Measurements from ENCODE around the gene SPEG. TPM values are rescaled to one million over a fixed set of nuclear protein-coding genes. Genes with fewer than 3 reads are reported as not detected.

Gene SPEG
- total and polyA plus RNA-seq, 2 of the 13 experiments (the other 11 are each of a cell fraction or from before 2014, with no cell fraction given) = 0.18 to 0.24 TPM

- TF ChIP-seq POLR2AphosphoS2 (IDR thresholded peaks at IDR 0.05; ENCODE audit: low read depth, low read length) = no peak
- TF ChIP-seq SALL1 (CRISPR knock-in tag; IDR thresholded peaks at IDR 0.05) = peak; percentile 86
- peak; percentile 87 for TF ChIP-seq KMT2A (CRISPR knock-in tag; IDR thresholded peaks at IDR 0.05)
- TF ChIP-seq KDM6A (CRISPR knock-in tag; IDR thresholded peaks at IDR 0.05; ENCODE audit: low read depth) = no peak
- TF ChIP-seq ZNF282 (IDR thresholded peaks at IDR 0.05; ENCODE audit: partially characterized antibody) = no peak
- no peak for TF ChIP-seq ZFP36L1 (CRISPR knock-in tag; IDR thresholded peaks at IDR 0.05)
- TF ChIP-seq, protein P1, sequence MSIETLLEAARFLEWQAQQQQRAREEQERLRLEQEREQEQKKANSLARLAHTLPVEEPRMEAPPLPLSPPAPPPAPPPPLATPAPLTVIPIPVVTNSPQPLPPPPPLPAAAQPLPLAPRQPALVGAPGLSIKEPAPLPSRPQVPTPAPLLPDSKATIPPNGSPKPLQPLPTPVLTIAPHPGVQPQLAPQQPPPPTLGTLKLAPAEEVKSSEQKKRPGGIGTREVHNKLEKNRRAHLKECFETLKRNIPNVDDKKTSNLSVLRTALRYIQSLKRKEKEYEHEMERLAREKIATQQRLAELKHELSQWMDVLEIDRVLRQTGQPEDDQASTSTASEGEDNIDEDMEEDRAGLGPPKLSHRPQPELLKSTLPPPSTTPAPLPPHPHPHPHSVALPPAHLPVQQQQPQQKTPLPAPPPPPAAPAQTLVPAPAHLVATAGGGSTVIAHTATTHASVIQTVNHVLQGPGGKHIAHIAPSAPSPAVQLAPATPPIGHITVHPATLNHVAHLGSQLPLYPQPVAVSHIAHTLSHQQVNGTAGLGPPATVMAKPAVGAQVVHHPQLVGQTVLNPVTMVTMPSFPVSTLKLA (IDR thresholded peaks at IDR 0.05) = peak; percentile 53; the same call in 1 of the 2 replicates
- TF ChIP-seq ZNF143 (CRISPR knock-in tag; IDR thresholded peaks at IDR 0.05) = 0 out of 2 replicates have a peak, but pooled peaks have one; percentile 34
- TF ChIP-seq ZEB1 (IDR thresholded peaks at IDR 0.05; ENCODE audit: insufficient replicate concordance, low read depth) = peak; percentile 81
- no peak for TF ChIP-seq POLR2G (IDR thresholded peaks at IDR 0.05; ENCODE audit: low read depth, low read length)
- 0 out of 2 replicates have a peak, but pooled peaks have one; percentile 43 for TF ChIP-seq ZNF263 (CRISPR knock-in tag; IDR thresholded peaks at IDR 0.05)
- peak; percentile 99 for TF ChIP-seq ZBTB33 (CRISPR knock-in tag; IDR thresholded peaks at IDR 0.05)
- peak; percentile 90 for TF ChIP-seq BORCS8-MEF2B (CRISPR knock-in tag; IDR thresholded peaks at IDR 0.05)
- no peak for TF ChIP-seq ZFP36 (IDR thresholded peaks at IDR 0.05; ENCODE audit: borderline replicate concordance, low read depth, low read length, partially characterized antibody)
- no peak for TF ChIP-seq ZKSCAN1 (IDR thresholded peaks at IDR 0.05; ENCODE audit: low read length)
- TF ChIP-seq EZH2 (conservative IDR thresholded peaks at IDR 0.05; ENCODE audit: low read depth, low read length) = no peak
- no peak for TF ChIP-seq SMAD9 (CRISPR knock-in tag; IDR thresholded peaks at IDR 0.05)
- TF ChIP-seq, protein P2, sequence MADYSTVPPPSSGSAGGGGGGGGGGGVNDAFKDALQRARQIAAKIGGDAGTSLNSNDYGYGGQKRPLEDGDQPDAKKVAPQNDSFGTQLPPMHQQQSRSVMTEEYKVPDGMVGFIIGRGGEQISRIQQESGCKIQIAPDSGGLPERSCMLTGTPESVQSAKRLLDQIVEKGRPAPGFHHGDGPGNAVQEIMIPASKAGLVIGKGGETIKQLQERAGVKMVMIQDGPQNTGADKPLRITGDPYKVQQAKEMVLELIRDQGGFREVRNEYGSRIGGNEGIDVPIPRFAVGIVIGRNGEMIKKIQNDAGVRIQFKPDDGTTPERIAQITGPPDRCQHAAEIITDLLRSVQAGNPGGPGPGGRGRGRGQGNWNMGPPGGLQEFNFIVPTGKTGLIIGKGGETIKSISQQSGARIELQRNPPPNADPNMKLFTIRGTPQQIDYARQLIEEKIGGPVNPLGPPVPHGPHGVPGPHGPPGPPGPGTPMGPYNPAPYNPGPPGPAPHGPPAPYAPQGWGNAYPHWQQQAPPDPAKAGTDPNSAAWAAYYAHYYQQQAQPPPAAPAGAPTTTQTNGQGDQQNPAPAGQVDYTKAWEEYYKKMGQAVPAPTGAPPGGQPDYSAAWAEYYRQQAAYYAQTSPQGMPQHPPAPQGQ (CRISPR knock-in tag; IDR thresholded peaks at IDR 0.05; ENCODE audit: borderline replicate concordance) = no peak
- TF ChIP-seq ZNF260 (CRISPR knock-in tag; IDR thresholded peaks at IDR 0.05; ENCODE audit: borderline replicate concordance, low read depth) = no peak
- no peak for TF ChIP-seq JDP2 (CRISPR knock-in tag; IDR thresholded peaks at IDR 0.05; ENCODE audit: borderline replicate concordance)
- peak; percentile 71; the same call in 1 of the 2 replicates for TF ChIP-seq NR2C2 (CRISPR knock-in tag; IDR thresholded peaks at IDR 0.05; ENCODE audit: borderline replicate concordance)
- TF ChIP-seq MAZ (IDR thresholded peaks at IDR 0.05; ENCODE audit: borderline replicate concordance, low read depth, low read length) = peak; percentile 49; the same call in 1 of the 2 replicates
- peak; percentile 97 for TF ChIP-seq MAZ (CRISPR knock-in tag; IDR thresholded peaks at IDR 0.05; ENCODE audit: low read depth)
- TF ChIP-seq ZIK1 (CRISPR knock-in tag; IDR thresholded peaks at IDR 0.05; ENCODE audit: borderline replicate concordance, low read depth) = 0 out of 2 replicates have a peak, but pooled peaks have one; percentile 53
- peak; percentile 86 for TF ChIP-seq MYC (CRISPR knock-in tag; IDR thresholded peaks at IDR 0.05; ENCODE audit: borderline replicate concordance)
- TF ChIP-seq HNF4A (CRISPR knock-in tag; IDR thresholded peaks at IDR 0.05) = no peak; the same call in 1 of the 2 replicates
- peak; percentile 96 for TF ChIP-seq ZNF225 (CRISPR knock-in tag; IDR thresholded peaks at IDR 0.05)
These were observed 107.1 kb downstream of the SPEG start (continued) for GRCh38 chr2:219541611-219542180.
